Midbrain (tissue), 1 donor: ENCODE results near the gene MED22.
"Not testable (repeated sequence)": the region's sequence is repeated elsewhere in the genome, so short reads cannot be mapped to it uniquely, and the experiment has no call there.

Experiments
- DNase-seq: peaks from one replicate; lab custom pipeline; 2025; lab: John Stamatoyannopoulos, UW

The MED22 gene

GRCh38 chr9:133334888-133335287, 13.0 kb downstream of the MED22 start:
- not testable (repeated sequence) for DNase-seq

- DNase-seq, result no peak
Observed at GRCh38 chr9:133334161-133334560, 13.8 kb downstream of the MED22 start.

- no peak for DNase-seq
Observed at GRCh38 chr9:133333566-133333965, 14.4 kb downstream of the MED22 start.

- DNase-seq, result no peak
Observed at GRCh38 chr9:133333011-133333410, 14.9 kb downstream of the MED22 start.

GRCh38 chr9:133332381-133332730, 15.6 kb downstream of the MED22 start:
- no peak for DNase-seq

- DNase-seq, result no peak
Observed at GRCh38 chr9:133331641-133332380, 16.1 kb downstream of the MED22 start.

GRCh38 chr9:133331221-133331620, 16.7 kb downstream of the MED22 start:
- no peak for DNase-seq

- not testable (repeated sequence) for DNase-seq
Observed at GRCh38 chr9:133329306-133330156, 18.4 kb downstream of the MED22 start.

- no peak for DNase-seq
Observed at GRCh38 chr9:133327834-133328484, 20.0 kb downstream of the MED22 start.

- DNase-seq, result not testable (repeated sequence)
Observed at GRCh38 chr9:133327021-133327420, 20.9 kb downstream of the MED22 start.

- DNase-seq, result no peak
Observed at GRCh38 chr9:133323991-133324703, 23.8 kb downstream of the MED22 start.

- no peak for DNase-seq
Observed at GRCh38 chr9:133323211-133323610, 24.7 kb downstream of the MED22 start.

GRCh38 chr9:133322701-133323100, 25.2 kb downstream of the MED22 start:
- DNase-seq, result no peak

- no peak for DNase-seq
Observed at GRCh38 chr9:133321411-133321935, 26.5 kb downstream of the MED22 start.

GRCh38 chr9:133320421-133320881, 27.5 kb downstream of the MED22 start:
- DNase-seq, result no peak

GRCh38 chr9:133317551-133317950, 30.4 kb downstream of the MED22 start:
- DNase-seq, result not testable (repeated sequence)

GRCh38 chr9:133315997-133316396, 31.9 kb downstream of the MED22 start:
- DNase-seq, result no peak

GRCh38 chr9:133309608-133310007, 38.3 kb downstream of the MED22 start:
- DNase-seq, result no peak

GRCh38 chr9:133307301-133307700, 40.6 kb downstream of the MED22 start:
- DNase-seq, result no peak

- DNase-seq, result no peak
Observed at GRCh38 chr9:133306242-133307204, 41.4 kb downstream of the MED22 start.

- DNase-seq, result no peak
Observed at GRCh38 chr9:133305731-133306130, 42.2 kb downstream of the MED22 start.
